Muscle layer of duodenum (tissue), 2 donors: ENCODE results near the gene CFDP1.
A peak's percentile ranks its signal among the peaks of the same experiment; 100 is the strongest.

Experiments
- H3K27ac ChIP-seq: one replicate; pipeline ENCODE4 v1.7.0; 2013; ENCODE audit warnings: mild to moderate bottlenecking, low read length
- H3K27me3 ChIP-seq: one replicate; pipeline ENCODE4 v1.7.0; 2013; ENCODE audit warnings: low read depth, mild to moderate bottlenecking, control low read depth, low read length
- H3K36me3 ChIP-seq, 2 donors: one replicate each; pipeline ENCODE4 v1.7.0; 2013; ENCODE audit warnings: low read length in 2 of 2, control low read depth in 1 of 2, mild to moderate bottlenecking in 1 of 2; ENCODE audit not compliant: insufficient read depth in 2 of 2, control insufficient read depth in 1 of 2
- H3K4me1 ChIP-seq, 2 donors: one replicate each; pipeline ENCODE4 v1.7.0; 2013; ENCODE audit warnings: low read length in 2 of 2, mild to moderate bottlenecking in 2 of 2, control low read depth in 1 of 2, moderate library complexity in 1 of 2; ENCODE audit not compliant: insufficient read depth in 2 of 2, control insufficient read depth in 1 of 2
- H3K4me3 ChIP-seq, 2 donors: one replicate each; pipeline ENCODE4 v1.7.0; 2013; ENCODE audit warnings: low read length in 2 of 2, low read depth in 1 of 2, mild to moderate bottlenecking in 1 of 2
- H3K9me3 ChIP-seq, 2 donors: one replicate each; pipeline ENCODE4 v1.7.0; 2013; ENCODE audit warnings: low read length in 2 of 2, control low read depth in 1 of 2, mild to moderate bottlenecking in 1 of 2; ENCODE audit not compliant: control insufficient read depth in 1 of 2
- donor health status: healthy.

CFDP1 gene

GRCh38 chr16:75267631-75268264, 165.6 kb downstream of the CFDP1 start:
- Histone ChIP-seq H3K4me3 (no peak overlapping the region), H3K27ac (no peak overlapping the region), H3K27me3 (no peaks in the 10 kb centered on the region), H3K4me1 (peaks cover 12 to 46% of the 10 kb centered on the region in 2 donors), H3K36me3 (no peaks in the 10 kb centered on the region), H3K9me3 (no peaks in the 10 kb centered on the region)

GRCh38 chr16:75266738-75267630, 166.3 kb downstream of the CFDP1 start:
- no peaks in the 10 kb centered on the region for H3K27me3 ChIP-seq
- H3K9me3 ChIP-seq, result no peaks in the 10 kb centered on the region
- H3K4me1 ChIP-seq, result peaks cover 16 to 46% of the 10 kb centered on the region in 2 donors
- no peak overlapping the region for H3K4me3 ChIP-seq
- no peaks in the 10 kb centered on the region for H3K36me3 ChIP-seq
- H3K27ac ChIP-seq, result no peak overlapping the region

- H3K9me3 ChIP-seq, result no peaks in the 10 kb centered on the region
- no peaks in the 10 kb centered on the region for H3K27me3 ChIP-seq
- no peak overlapping the region for H3K27ac ChIP-seq
- H3K4me3 ChIP-seq, result peak overlapping the region; percentile 33 to 86
- H3K4me1 ChIP-seq, result peaks cover 19 to 49% of the 10 kb centered on the region in 2 donors
- H3K36me3 ChIP-seq, result no peaks in the 10 kb centered on the region
These were observed 167.2 kb downstream of the CFDP1 start for GRCh38 chr16:75265911-75266701.

GRCh38 chr16:75264999-75265910, 168.0 kb downstream of the CFDP1 start:
- H3K4me3 ChIP-seq, result peak overlapping the region; percentile 65 to 86
- no peaks in the 10 kb centered on the region for H3K9me3 ChIP-seq
- H3K27me3 ChIP-seq, result no peaks in the 10 kb centered on the region
- H3K27ac ChIP-seq, result peak overlapping the region; percentile 90
- H3K36me3 ChIP-seq, result no peaks in the 10 kb centered on the region
- H3K4me1 ChIP-seq, result peaks cover 19 to 51% of the 10 kb centered on the region in 2 donors

GRCh38 chr16:75264457-75264998, 168.8 kb downstream of the CFDP1 start:
- no peaks in the 10 kb centered on the region for H3K9me3 ChIP-seq
- no peaks in the 10 kb centered on the region for H3K36me3 ChIP-seq
- peaks cover 19 to 51% of the 10 kb centered on the region in 2 donors for H3K4me1 ChIP-seq

GRCh38 chr16:75263963-75264445, 169.3 kb downstream of the CFDP1 start:
- Histone ChIP-seq H3K9me3 (no peaks in the 10 kb centered on the region), H3K4me3 (peak overlapping the region; percentile 65 to 86), H3K4me1 (peaks cover 19 to 54% of the 10 kb centered on the region in 2 donors)

More at GRCh38 chr16:75264457-75264998, 168.8 kb downstream of the CFDP1 start:
- Histone ChIP-seq H3K4me3 (peak overlapping the region; percentile 65 to 86), H3K27me3 (no peaks in the 10 kb centered on the region), H3K27ac (peak overlapping the region; percentile 90)

GRCh38 chr16:75263291-75263962, 169.9 kb downstream of the CFDP1 start:
- Histone ChIP-seq H3K27ac (peak overlapping the region; percentile 90), H3K4me3 (peak overlapping the region; percentile 65 to 86)

More at GRCh38 chr16:75263963-75264445, 169.3 kb downstream of the CFDP1 start:
- H3K27me3 ChIP-seq, result no peaks in the 10 kb centered on the region
- H3K27ac ChIP-seq, result peak overlapping the region; percentile 90
- no peaks in the 10 kb centered on the region for H3K36me3 ChIP-seq

GRCh38 chr16:75262800-75263127, 170.5 kb downstream of the CFDP1 start:
- H3K27ac ChIP-seq, result no peak overlapping the region
- H3K36me3 ChIP-seq, result no peaks in the 10 kb centered on the region
- no peak overlapping the region for H3K4me3 ChIP-seq

More at GRCh38 chr16:75263291-75263962, 169.9 kb downstream of the CFDP1 start:
- no peaks in the 10 kb centered on the region for H3K27me3 ChIP-seq
- peaks cover 22 to 60% of the 10 kb centered on the region in 2 donors for H3K4me1 ChIP-seq
- H3K9me3 ChIP-seq, result no peaks in the 10 kb centered on the region
- no peaks in the 10 kb centered on the region for H3K36me3 ChIP-seq

GRCh38 chr16:75262104-75262799, 171.1 kb downstream of the CFDP1 start:
- Histone ChIP-seq H3K27me3 (no peaks in the 10 kb centered on the region), H3K4me3 (no peak overlapping the region)

More at GRCh38 chr16:75262800-75263127, 170.5 kb downstream of the CFDP1 start:
- Histone ChIP-seq H3K4me1 (peaks cover 24 to 65% of the 10 kb centered on the region in 2 donors), H3K9me3 (no peaks in the 10 kb centered on the region), H3K27me3 (no peaks in the 10 kb centered on the region)

More at GRCh38 chr16:75262104-75262799, 171.1 kb downstream of the CFDP1 start:
- H3K36me3 ChIP-seq, result no peaks in the 10 kb centered on the region
- H3K4me1 ChIP-seq, result peaks cover 24 to 65% of the 10 kb centered on the region in 2 donors
- H3K9me3 ChIP-seq, result no peaks in the 10 kb centered on the region
- H3K27ac ChIP-seq, result no peak overlapping the region
